ENCODE results near the gene AIP.

DNA sequence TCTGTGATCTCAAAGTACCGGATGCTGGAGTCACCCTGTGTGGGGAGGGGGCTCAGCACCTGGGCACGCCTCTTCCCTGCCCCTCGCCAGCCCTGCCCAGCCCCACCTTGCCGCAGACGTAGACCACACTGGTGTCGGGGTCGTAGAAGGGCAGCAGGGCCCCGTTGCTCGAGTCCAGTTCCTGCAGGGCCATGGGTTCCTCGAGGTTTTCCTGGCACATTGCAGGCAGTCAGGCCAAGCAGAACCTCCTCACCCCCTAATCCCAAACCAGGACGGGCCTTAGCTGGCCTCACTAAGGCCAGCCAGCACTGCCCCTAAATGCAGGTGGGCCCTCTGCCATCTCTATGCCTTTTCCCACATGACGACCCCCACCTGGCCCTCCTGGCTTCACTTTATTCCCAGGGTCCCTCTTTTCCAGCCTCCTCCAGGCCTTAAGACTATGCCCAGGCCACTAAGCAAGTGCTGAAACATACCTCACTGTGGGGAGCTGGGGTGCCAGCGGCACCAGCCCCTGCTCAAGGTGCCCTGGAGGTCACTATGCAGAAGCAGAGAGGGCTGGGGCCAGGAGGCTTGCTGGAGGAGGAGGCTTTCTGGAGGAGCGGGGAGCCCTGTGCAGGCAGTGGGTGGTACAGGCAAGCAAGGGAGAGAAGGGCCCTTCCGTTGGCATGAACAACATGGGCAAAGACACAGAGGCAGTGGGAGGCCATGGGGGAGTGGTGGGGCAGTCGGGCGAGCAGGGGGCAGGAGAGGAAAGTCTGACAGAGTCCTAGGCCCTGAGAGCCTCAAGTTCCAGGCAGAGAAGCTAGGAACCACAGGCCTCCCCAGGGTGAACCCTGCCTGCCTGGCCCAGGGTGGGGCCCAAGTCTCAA, 42.4 kb upstream of the AIP start:
- TF ChIP-seq, protein P1, sequence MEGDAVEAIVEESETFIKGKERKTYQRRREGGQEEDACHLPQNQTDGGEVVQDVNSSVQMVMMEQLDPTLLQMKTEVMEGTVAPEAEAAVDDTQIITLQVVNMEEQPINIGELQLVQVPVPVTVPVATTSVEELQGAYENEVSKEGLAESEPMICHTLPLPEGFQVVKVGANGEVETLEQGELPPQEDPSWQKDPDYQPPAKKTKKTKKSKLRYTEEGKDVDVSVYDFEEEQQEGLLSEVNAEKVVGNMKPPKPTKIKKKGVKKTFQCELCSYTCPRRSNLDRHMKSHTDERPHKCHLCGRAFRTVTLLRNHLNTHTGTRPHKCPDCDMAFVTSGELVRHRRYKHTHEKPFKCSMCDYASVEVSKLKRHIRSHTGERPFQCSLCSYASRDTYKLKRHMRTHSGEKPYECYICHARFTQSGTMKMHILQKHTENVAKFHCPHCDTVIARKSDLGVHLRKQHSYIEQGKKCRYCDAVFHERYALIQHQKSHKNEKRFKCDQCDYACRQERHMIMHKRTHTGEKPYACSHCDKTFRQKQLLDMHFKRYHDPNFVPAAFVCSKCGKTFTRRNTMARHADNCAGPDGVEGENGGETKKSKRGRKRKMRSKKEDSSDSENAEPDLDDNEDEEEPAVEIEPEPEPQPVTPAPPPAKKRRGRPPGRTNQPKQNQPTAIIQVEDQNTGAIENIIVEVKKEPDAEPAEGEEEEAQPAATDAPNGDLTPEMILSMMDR (IDR thresholded peaks at IDR 0.05), result no peak
- TF ChIP-seq POLR2A (IDR thresholded peaks at IDR 0.05) (no peak), EP300 (IDR thresholded peaks at IDR 0.05) (no peak)

All from ovary (tissue), 3 donors.